NCI-H460 (cell line): ENCODE measurements around the gene NPIPB4. TPM values are rescaled to one million over a fixed set of nuclear protein-coding genes. Genes with fewer than 3 reads are reported as not detected.

Source experiments
- small RNA-seq, 2 experiments: library from RNA; depleted of rRNA; stranded (forward); fragments of <200 nt; gene quantifications; one replicate each; pipeline ENCODE3, GENCODE V24; 2014
- total RNA-seq: library from RNA; depleted of rRNA; stranded (reverse); fragments of >200 nt; shearing (Covaris generic); gene quantifications from 2 replicates; pipeline ENCODE4 v1.2.3, GENCODE V29; 2014; rRNA removed

Gene NPIPB4
- total RNA-seq, 1 experiment from 2014 or later: 26.2 TPM

Small RNA genes lying within 50 kb of the gene (small RNA-seq; reads per million reads assigned to genes)
- gene AC092375.3: 0 reads per million in 2 experiments

Other genes with a start within 250 kb of the NPIPB4 start
- gene IGSF6, start 205.1 kb downstream of the NPIPB4 start, total RNA-seq: not detected in 2 replicates
- gene OTOA, start 193.8 kb downstream of the NPIPB4 start, total RNA-seq: not detected in 2 replicates
- gene UQCRC2, start 95.6 kb upstream of the NPIPB4 start, total RNA-seq: 218 and 248 TPM in 2 replicates
- gene PDZD9, start 143.4 kb upstream of the NPIPB4 start, total RNA-seq: not detected in 2 replicates
- 15.7 and 22.4 TPM in 2 replicates for gene MOSMO, start 150.4 kb upstream of the NPIPB4 start, total RNA-seq
- not detected in 2 replicates for gene VWA3A, start 234.8 kb upstream of the NPIPB4 start, total RNA-seq